HepG2 (cell line): Measurements from ENCODE around the gene MUTYH. TPM values are rescaled to one million over a fixed set of nuclear protein-coding genes. Genes with fewer than 3 reads are reported as not detected.

Experiments used
- CCAR2 ChIP-seq: fragments of 200-400 bp; formaldehyde crosslinking; optimal IDR thresholded peaks from 2 replicates; pipeline ENCODE3; 2018; ENCODE audit warnings: low read depth, mild to moderate bottlenecking, low read length, moderate library complexity
- CCDC6 ChIP-seq: sonication (generic); formaldehyde crosslinking; IDR thresholded peaks from 2 replicates; pipeline ENCODE4 v1.8.1; 2022; ENCODE audit warnings: mild to moderate bottlenecking, missing genetic modification reagents, moderate library complexity
- CENPT ChIP-seq: sonication (generic); formaldehyde crosslinking; IDR thresholded peaks from 2 replicates; pipeline ENCODE4 v1.8.0; 2022; ENCODE audit warnings: low read depth, mild to moderate bottlenecking, moderate library complexity, missing genetic modification reagents
- ETV5 ChIP-seq: IDR thresholded peaks from 2 replicates; pipeline ENCODE4 v1.6.1; 2018; ENCODE audit warnings: missing biosample characterization, missing genetic modification reagents, inconsistent platforms, borderline replicate concordance
- KLF16 ChIP-seq, 2 experiments: sonication (generic) in 1 of 2; formaldehyde crosslinking in 1 of 2; IDR thresholded peaks; 2 replicates each; pipeline versions ENCODE4 v1.6.1 to v1.8.0; 2016 to 2023; ENCODE audit warnings: missing genetic modification reagents in 2 of 2, missing compliant biosample characterization in 1 of 2
- MBNL3 ChIP-seq: fragments of 250-450 bp; sonication (Bioruptor Pico); conservative IDR thresholded peaks from 2 replicates; pipeline ENCODE4 v1.8.0; 2022; ENCODE audit warnings: mild to moderate bottlenecking, inconsistent platforms
- MEIS2 ChIP-seq: sonication (generic); formaldehyde crosslinking; IDR thresholded peaks from 2 replicates; pipeline ENCODE4 v1.9.0; 2021; ENCODE audit warnings: mild to moderate bottlenecking, missing genetic modification reagents
- NBN ChIP-seq: fragments of 450-650 bp; conservative IDR thresholded peaks from 2 replicates; pipeline ENCODE4 v1.6.1; 2017
- NFE2L1 ChIP-seq: sonication (generic); formaldehyde crosslinking; IDR thresholded peaks from 2 replicates; pipeline ENCODE4 v1.4.0; 2020; ENCODE audit warnings: missing genetic modification reagents, mild to moderate bottlenecking, borderline replicate concordance
- PHF20 ChIP-seq: sonication (generic); formaldehyde crosslinking; IDR thresholded peaks from 2 replicates; pipeline ENCODE4 v1.5.0; 2020; ENCODE audit warnings: mild to moderate bottlenecking, missing genetic modification reagents
- RFX3 ChIP-seq: IDR thresholded peaks from 2 replicates; pipeline ENCODE4 v1.6.1; 2016; ENCODE audit warnings: missing biosample characterization, missing genetic modification reagents
- SALL2 ChIP-seq: sonication (generic); formaldehyde crosslinking; IDR thresholded peaks from 2 replicates; pipeline ENCODE4 v1.8.1; 2023; ENCODE audit warnings: mild to moderate bottlenecking, missing genetic modification reagents, inconsistent platforms
- SMAD3 ChIP-seq: sonication (generic); formaldehyde crosslinking; IDR thresholded peaks from 2 replicates; pipeline ENCODE4 v1.4.0; 2020; ENCODE audit warnings: missing genetic modification reagents
- SNAI1 ChIP-seq: sonication (generic); formaldehyde crosslinking; IDR thresholded peaks from 2 replicates; pipeline ENCODE4 v1.5.0; 2020; ENCODE audit warnings: mild to moderate bottlenecking, missing genetic modification reagents, borderline replicate concordance
- TRIM24 ChIP-seq: sonication (generic); formaldehyde crosslinking; IDR thresholded peaks from 2 replicates; pipeline ENCODE4 v1.8.0; 2022; ENCODE audit warnings: mild to moderate bottlenecking, missing genetic modification reagents
- XRCC5 ChIP-seq: fragments of 200-400 bp; formaldehyde crosslinking; optimal IDR thresholded peaks from 2 replicates; pipeline ENCODE3; 2017; ENCODE audit warnings: mild to moderate bottlenecking, low read length
- ZFX ChIP-seq: sonication (generic); formaldehyde crosslinking; IDR thresholded peaks from 2 replicates; pipeline ENCODE4 v1.4.0; 2020; ENCODE audit warnings: mild to moderate bottlenecking, low read depth, missing genetic modification reagents, moderate library complexity
- ZFYVE20 ChIP-seq: sonication (generic); formaldehyde crosslinking; IDR thresholded peaks from 2 replicates; pipeline ENCODE4 v1.8.0; 2023; ENCODE audit warnings: low read depth, mild to moderate bottlenecking, moderate library complexity, missing genetic modification reagents, borderline replicate concordance
- ZMYM4 ChIP-seq: sonication (generic); formaldehyde crosslinking; IDR thresholded peaks from 2 replicates; pipeline ENCODE4 v1.8.1; 2023; ENCODE audit warnings: mild to moderate bottlenecking, missing genetic modification reagents
- ZNF20 ChIP-seq: sonication (generic); formaldehyde crosslinking; IDR thresholded peaks from 2 replicates; pipeline ENCODE4 v1.4.0; 2020; ENCODE audit warnings: mild to moderate bottlenecking, moderate library complexity, missing genetic modification reagents
- ZNF205 ChIP-seq: IDR thresholded peaks from 2 replicates; pipeline ENCODE4 v1.6.1; 2018; ENCODE audit warnings: missing biosample characterization, missing genetic modification reagents
- ZNF296 ChIP-seq: sonication (generic); formaldehyde crosslinking; conservative IDR thresholded peaks from 2 replicates; pipeline ENCODE4 v1.5.0; 2020; ENCODE audit warnings: mild to moderate bottlenecking, missing genetic modification reagents
- ZNF652 ChIP-seq: IDR thresholded peaks from 2 replicates; pipeline ENCODE4 v1.6.1; 2016; ENCODE audit warnings: low read depth, borderline replicate concordance
- ZNF761 ChIP-seq: sonication (generic); formaldehyde crosslinking; conservative IDR thresholded peaks from 2 replicates; pipeline ENCODE4 v1.4.0; 2020; ENCODE audit warnings: mild to moderate bottlenecking, missing genetic modification reagents
- ZNF766 ChIP-seq: sonication (generic); formaldehyde crosslinking; IDR thresholded peaks from 2 replicates; pipeline ENCODE4 v1.5.0; 2020; ENCODE audit warnings: missing genetic modification reagents, borderline replicate concordance
- ZSCAN12 ChIP-seq: sonication (generic); formaldehyde crosslinking; IDR thresholded peaks from 2 replicates; pipeline ENCODE4 v1.9.0; 2021; ENCODE audit warnings: mild to moderate bottlenecking, missing genetic modification reagents
- polyA plus RNA-seq, 8 experiments: library from polyadenylated mRNA; depleted of rRNA in 3 of 8; stranded (reverse) in 7 of 8; unstranded in 1 of 8; fragments of >200 nt; fragmentation: Illumina TruSeq in 4 of 8; extraction: Trizol in 4 of 8; gene quantifications; 2 replicates each; pipeline versions ENCODE4 v1.2.1 to v1.2.3, GENCODE V29; 2011 to 2016; ENCODE audit warnings: low read depth in 4 of 8, missing spikeins in 1 of 8, mixed read lengths in 1 of 8; ENCODE audit not compliant: insufficient read depth in 1 of 8
- total RNA-seq, 5 experiments: library from RNA; depleted of rRNA; stranded (reverse); fragments of >200 nt; fragmentation: Illumina TruSeq; extraction: Trizol; gene quantifications; 2 replicates each; pipeline ENCODE4 v1.2.3, GENCODE V29; 2016; ENCODE audit warnings: low read depth in 1 of 5
- TF ChIP-seq, protein P1 (sequence below): sonication (generic); formaldehyde crosslinking; IDR thresholded peaks from 2 replicates; pipeline ENCODE4 v1.8.1; 2023; ENCODE audit warnings: mild to moderate bottlenecking, missing genetic modification reagents, borderline replicate concordance
- TF ChIP-seq, protein P2 (sequence below), 2 experiments: fragments of 450-650 bp in 1 of 2; sonication (generic) in 1 of 2; formaldehyde crosslinking; IDR thresholded peaks; 2 replicates each; pipeline versions ENCODE4 v1.5.0 to v1.8.0; 2020 to 2022; ENCODE audit warnings: mild to moderate bottlenecking in 1 of 2, missing genetic modification reagents in 1 of 2

The MUTYH gene
- total and polyA plus RNA-seq, 2 of the 13 experiments (the other 11 are each of a cell fraction or from before 2014, with no cell fraction given) = 16.3 to 17.1 TPM

GRCh38 chr1:45339789-45340558 lies at the start of gene MUTYH, which contains the start of gene TOE1 (continued):
- TF ChIP-seq CCDC6 = peak; percentile 91
- no peak for TF ChIP-seq ZNF296 (CRISPR knock-in tag)
- peak; percentile 51; the same call in 1 of the 2 replicates for TF ChIP-seq SMAD3 (CRISPR knock-in tag)
- no peak for TF ChIP-seq ZFYVE20
- TF ChIP-seq CCAR2 = no peak
- TF ChIP-seq ZNF761 (CRISPR knock-in tag) = 0 out of 2 replicates have a peak, but pooled peaks have one; percentile 51
- TF ChIP-seq ZFX = peak; percentile 89
- TF ChIP-seq PHF20 (CRISPR knock-in tag) = peak; percentile 66; the same call in 1 of the 2 replicates
- peak; percentile 83 for TF ChIP-seq ETV5
- TF ChIP-seq KLF16 (CRISPR knock-in tag; IDR thresholded peaks at IDR 0.05) = peak in 1 of 2 experiments; percentile 72; a peak in 2 of 4 replicates
- TF ChIP-seq TRIM24 = no peak
- peak; percentile 34 for TF ChIP-seq SALL2 (CRISPR knock-in tag)
- TF ChIP-seq ZNF205 (CRISPR knock-in tag) = no peak
- TF ChIP-seq ZSCAN12 (CRISPR knock-in tag) = no peak
- no peak for TF ChIP-seq XRCC5
- no peak for TF ChIP-seq NBN
- TF ChIP-seq, protein P1, sequence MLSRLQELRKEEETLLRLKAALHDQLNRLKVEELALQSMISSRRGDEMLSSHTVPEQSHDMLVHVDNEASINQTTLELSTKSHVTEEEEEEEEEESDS (CRISPR knock-in tag) = no peak
- TF ChIP-seq MBNL3 (CRISPR knock-in tag) = no peak
- peak; percentile 91 for TF ChIP-seq CENPT (CRISPR knock-in tag)
- TF ChIP-seq, protein P2, sequence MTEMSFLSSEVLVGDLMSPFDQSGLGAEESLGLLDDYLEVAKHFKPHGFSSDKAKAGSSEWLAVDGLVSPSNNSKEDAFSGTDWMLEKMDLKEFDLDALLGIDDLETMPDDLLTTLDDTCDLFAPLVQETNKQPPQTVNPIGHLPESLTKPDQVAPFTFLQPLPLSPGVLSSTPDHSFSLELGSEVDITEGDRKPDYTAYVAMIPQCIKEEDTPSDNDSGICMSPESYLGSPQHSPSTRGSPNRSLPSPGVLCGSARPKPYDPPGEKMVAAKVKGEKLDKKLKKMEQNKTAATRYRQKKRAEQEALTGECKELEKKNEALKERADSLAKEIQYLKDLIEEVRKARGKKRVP (CRISPR knock-in tag; IDR thresholded peaks at IDR 0.05) = no peak; a peak in 1 of 4 replicates
- TF ChIP-seq MEIS2 (CRISPR knock-in tag) = no peak
- peak; percentile 57; the same call in 1 of the 2 replicates for TF ChIP-seq ZNF766 (CRISPR knock-in tag)
- TF ChIP-seq ZNF20 (CRISPR knock-in tag) = no peak; the same call in 1 of the 2 replicates
- no peak for TF ChIP-seq ZNF652 (CRISPR knock-in tag)
- 0 out of 2 replicates have a peak, but pooled peaks have one; percentile 10 for TF ChIP-seq SNAI1 (CRISPR knock-in tag)
- TF ChIP-seq RFX3 (CRISPR knock-in tag) = no peak
- TF ChIP-seq ZMYM4 (CRISPR knock-in tag) = peak; percentile 89
- no peak for TF ChIP-seq NFE2L1 (CRISPR knock-in tag)
